Uterus (tissue), 4 donors: ENCODE results near the gene TSPAN18. TPM values are rescaled to one million over a fixed set of nuclear protein-coding genes. Genes with fewer than 3 reads are reported as not detected.

Source experiments
- DNase-seq, 2 donors: peaks; one replicate each; pipeline ENCODE4 v3.0.0-alpha.2; 2019 to 2020
- H3K27ac ChIP-seq, 2 donors: fragments of 200-600 bp; sonication (generic); 1 replicate in 1 of 2; 2 replicates in 1 of 2; pipeline ENCODE4 v1.5.1; 2016 to 2018
- H3K27me3 ChIP-seq, 2 donors: fragments of 200-600 bp; sonication (generic); one replicate each; pipeline ENCODE4 v1.5.1; 2018 to 2019; ENCODE audit warnings: control low read depth in 1 of 2
- H3K36me3 ChIP-seq, 2 donors: fragments of 200-600 bp; sonication (generic); one replicate each; pipeline ENCODE4 v1.5.1; 2019; ENCODE audit warnings: control low read depth in 1 of 2
- H3K4me1 ChIP-seq, 2 donors: fragments of 200-600 bp; sonication (generic); one replicate each; pipeline ENCODE4 v1.5.1; 2018 to 2019; ENCODE audit warnings: control low read depth in 1 of 2
- H3K4me3 ChIP-seq, 2 donors: fragments of 200-600 bp; sonication (generic); 1 replicate in 1 of 2; 2 replicates in 1 of 2; pipeline ENCODE4 v1.5.1; 2018 to 2019; ENCODE audit warnings: mild to moderate bottlenecking in 1 of 2
- H3K9me3 ChIP-seq, 2 donors: fragments of 200-600 bp; sonication (generic); one replicate each; pipeline ENCODE4 v1.5.1; 2019; ENCODE audit warnings: control low read depth in 1 of 2
- CTCF ChIP-seq, 4 experiments: fragments of 200-600 bp in 2 of 4; fragments of 450-650 bp in 2 of 4; sonication (generic) in 2 of 4; IDR thresholded peaks; one replicate each; pipeline ENCODE4 v1.5.1; 2016 to 2019; ENCODE audit warnings: antibody characterized with exemption in 4 of 4, mild to moderate bottlenecking in 2 of 4, moderate library complexity in 1 of 4
- POLR2A ChIP-seq, 2 donors: fragments of 450-650 bp; IDR thresholded peaks; one replicate each; pipeline ENCODE4 v1.6.1; 2016; ENCODE audit warnings: antibody characterized with exemption in 2 of 2, mild to moderate bottlenecking in 1 of 2, moderate library complexity in 1 of 2
- intact Hi-C: fragments of 100-400 bp; cut with DNase I; formaldehyde crosslinking; loops from one replicate; pipeline ENCODE4 v1.15.1; 2023; ENCODE audit warnings: low total_unique reads
- total RNA-seq, 4 donors: library from RNA; depleted of rRNA in 3 of 4; stranded (reverse); fragments of >200 nt in 3 of 4; gene quantifications; one replicate each; pipeline versions ENCODE4 v1.1.0 to v1.2.4, GENCODE V29; 2014 to 2023
- donor health status: DM: yes; HTN: yes; CAD: no.

TSPAN18 gene
- total RNA-seq, 4 donors from 2014 or later: 1.2 to 117 (median 20.1) TPM

- Histone ChIP-seq H3K9me3 (no peaks in the 10 kb centered on the region), H3K4me3 (no peak overlapping the region), H3K27me3 (no peaks in the 10 kb centered on the region), H3K36me3 (no peaks in the 10 kb centered on the region), H3K4me1 (peaks cover 0 to 2% of the 10 kb centered on the region in 2 donors), H3K27ac (no peak overlapping the region)
- TF ChIP-seq POLR2A (IDR thresholded peaks at IDR 0.05) (no peak), CTCF (IDR thresholded peaks at IDR 0.05) (no peak)
- intact Hi-C loops: loop anchor here (10.0 kb wide), 1 partner anchor 393 kb away; no protein-coding TSS in a partner anchor
- no peak for DNase-seq
Observed at GRCh38 chr11:44942029-44942955, 215.5 kb downstream of the TSPAN18 start.

- intact Hi-C loops: loop anchor here (10.0 kb wide), 1 partner anchor 392 kb away; no protein-coding TSS in a partner anchor
- Histone ChIP-seq H3K36me3 (no peaks in the 10 kb centered on the region), H3K9me3 (no peaks in the 10 kb centered on the region), H3K4me3 (no peak overlapping the region), H3K27me3 (no peaks in the 10 kb centered on the region), H3K4me1 (peaks cover 0 to 2% of the 10 kb centered on the region in 2 donors), H3K27ac (no peak overlapping the region)
- DNase-seq: no peak
- TF ChIP-seq POLR2A (IDR thresholded peaks at IDR 0.05) (no peak), CTCF (IDR thresholded peaks at IDR 0.05) (no peak)
Observed at GRCh38 chr11:44943118-44943517, 216.4 kb downstream of the TSPAN18 start.

GRCh38 chr11:44943696-44944095 is 216.9 kb downstream of the TSPAN18 start:
- no peak overlapping the region for H3K27ac ChIP-seq
- intact Hi-C loops: loop anchor here (10.0 kb wide), 1 partner anchor 391 kb away; no protein-coding TSS in a partner anchor
- DNase-seq: no peak
- H3K9me3 ChIP-seq: no peaks in the 10 kb centered on the region
- TF ChIP-seq CTCF (IDR thresholded peaks at IDR 0.05) (no peak), POLR2A (IDR thresholded peaks at IDR 0.05) (no peak)
- H3K27me3 ChIP-seq: no peaks in the 10 kb centered on the region
- peaks cover 0 to 2% of the 10 kb centered on the region in 2 donors for H3K4me1 ChIP-seq
- H3K36me3 ChIP-seq: no peaks in the 10 kb centered on the region
- H3K4me3 ChIP-seq: no peak overlapping the region

- intact Hi-C loops: loop anchor here (10.0 kb wide), 1 partner anchor 390 kb away; no protein-coding TSS in a partner anchor
- TF ChIP-seq POLR2A (IDR thresholded peaks at IDR 0.05) (no peak), CTCF (IDR thresholded peaks at IDR 0.05) (no peak)
- no peak overlapping the region for H3K4me3 ChIP-seq
- H3K27me3 ChIP-seq: no peaks in the 10 kb centered on the region
- H3K27ac ChIP-seq: no peak overlapping the region
- no peaks in the 10 kb centered on the region for H3K9me3 ChIP-seq
- peaks cover 0 to 2% of the 10 kb centered on the region in 2 donors for H3K4me1 ChIP-seq
- no peak for DNase-seq
- H3K36me3 ChIP-seq: no peaks in the 10 kb centered on the region
Observed at GRCh38 chr11:44944181-44944852, 217.6 kb downstream of the TSPAN18 start.
